T-cell (primary cell): ENCODE measurements around the gene PRKCB. TPM values are rescaled to one million over a fixed set of nuclear protein-coding genes. Genes with fewer than 3 reads are reported as not detected.

Experiments used
- ATAC-seq, 4 experiments: fragments of 200-7000 bp in 3 of 4; fragments of 150-1000 bp in 1 of 4; cut with Tn5 transposase; replicated peaks in 1 of 4; 1 replicate in 3 of 4; 2 replicates in 1 of 4; pipeline ENCODE4 v1.10.0; 2021; ENCODE audit warnings: moderate library complexity in 3 of 4, mild to moderate bottlenecking in 2 of 4, moderate number of reproducible peaks in 1 of 4
- CTCF ChIA-PET, 2 donors: fragments of 300-600 bp; sonication (Branson Sonifier 250); formaldehyde crosslinking; loops; one replicate each; lab custom pipeline; 2022; ENCODE audit warnings: antibody characterized with exemption in 2 of 2; lab: Charles Lee
- POLR2A ChIA-PET, 2 donors: fragments of 300-600 bp; sonication (Branson Sonifier 250); formaldehyde crosslinking; loops; one replicate each; lab custom pipeline; 2022; ENCODE audit warnings: antibody characterized with exemption in 2 of 2; lab: Charles Lee
- DNase-seq, 35 experiments: peaks; one replicate each; pipeline versions ENCODE4 v3.0.0 to v3.0.0-alpha.2; 2013 to 2023
- H3K27ac ChIP-seq: one replicate; pipeline ENCODE4 v1.5.1; 2013; ENCODE audit warnings: low read length
- H3K27me3 ChIP-seq, 2 experiments: replicated peaks in 1 of 2; 1 replicate in 1 of 2; 2 replicates in 1 of 2; pipeline versions ENCODE4 v1.6.1 to v1.7.0; 2013; ENCODE audit warnings: low read length in 1 of 2, mixed read lengths in 1 of 2; ENCODE audit not compliant: control insufficient read depth in 2 of 2, insufficient read depth in 2 of 2; ENCODE audit errors: extremely low read depth in 1 of 2
- H3K36me3 ChIP-seq, 2 donors: 1 replicate in 1 of 2; 2 replicates in 1 of 2; pipeline versions ENCODE4 v1.6.1 to v1.7.0; 2013; ENCODE audit warnings: low read length in 1 of 2; ENCODE audit not compliant: control insufficient read depth in 2 of 2, insufficient read depth in 1 of 2; ENCODE audit errors: extremely low read depth in 1 of 2
- H3K4me1 ChIP-seq, 2 experiments: 1 replicate in 1 of 2; 2 replicates in 1 of 2; pipeline versions ENCODE4 v1.6.1 to v1.7.0; 2013; ENCODE audit warnings: low read length in 2 of 2, mixed read lengths in 1 of 2; ENCODE audit not compliant: insufficient read depth in 2 of 2, control insufficient read depth in 1 of 2; ENCODE audit errors: extremely low read depth in 1 of 2
- H3K4me3 ChIP-seq, 2 donors: 1 replicate in 1 of 2; 2 replicates in 1 of 2; pipeline versions ENCODE4 v1.5.1 to v1.7.0; 2013; ENCODE audit warnings: mild to moderate bottlenecking in 2 of 2, low read length in 1 of 2, moderate library complexity in 1 of 2; ENCODE audit not compliant: control insufficient read depth in 1 of 2; ENCODE audit errors: extremely low read depth in 1 of 2
- H3K9me3 ChIP-seq: 2 replicates; pipeline ENCODE4 v1.7.0; 2013
- H3K27ac Mint-ChIP-seq, 2 donors: one replicate each; pipeline ENCODE4 v1.8.0; 2020 to 2021; ENCODE audit warnings: mild to moderate bottlenecking in 2 of 2, mixed read lengths in 2 of 2
- H3K27me3 Mint-ChIP-seq, 2 donors: one replicate each; pipeline ENCODE4 v1.8.0; 2021 to 2022; ENCODE audit warnings: mixed read lengths in 2 of 2
- H3K36me3 Mint-ChIP-seq: one replicate; pipeline ENCODE4 v1.8.0; 2021; ENCODE audit warnings: mixed read lengths
- H3K4me1 Mint-ChIP-seq, 3 donors: one replicate each; pipeline ENCODE4 v1.8.0; 2020 to 2022; ENCODE audit warnings: mixed read lengths in 3 of 3, mild to moderate bottlenecking in 1 of 3
- H3K4me3 Mint-ChIP-seq, 3 donors: one replicate each; pipeline ENCODE4 v1.8.0; 2020 to 2022; ENCODE audit warnings: mild to moderate bottlenecking in 3 of 3, mixed read lengths in 3 of 3, moderate library complexity in 3 of 3
- H3K9me3 Mint-ChIP-seq, 3 donors: one replicate each; pipeline ENCODE4 v1.8.0; 2020 to 2022; ENCODE audit warnings: mixed read lengths in 3 of 3
- WGBS: methylation state at CpG from one replicate; pipeline ENCODE4 v1.1.5; 2013; ENCODE audit warnings: missing lambda C conversion rate; ENCODE audit not compliant: insufficient coverage; 5-methylcytosine and 5-hydroxymethylcytosine counted together
- total RNA-seq, 35 experiments: library from RNA in 6 of 35; stranded (reverse) in 6 of 35; fragments of 120-200 nt in 1 of 35; gene quantifications; one replicate each; pipeline versions ENCODE4 v1.2.1 to v1.2.4 and lab custom pipeline; 2013 to 2026

The PRKCB gene
- 100 to 1,000 TPM in 4 of 5 donors, 10 to 100 TPM in 1; 84.7 to 114 (median 105) TPM for total RNA-seq
- total RNA-seq (2013): 118 TPM
- total RNA-seq (lab: John Stamatoyannopoulos, UW): 29.1 to 390 (median 173) reads per million in 29 experiments

GRCh38 chr16:23835390-23836077 is at the start of gene PRKCB:
TSS of gene PRKCB (plus strand) at chr16:23835983.
- H3K27me3 Mint-ChIP-seq: no peaks in the 10 kb centered on the region
- ChIA-PET POLR2A (no interaction called here), CTCF (interaction anchor here in 1 of 2 donors (0.7 to 1.0 kb wide), 2 partner anchors 32 to 35 kb away, joined by 3 to 5 read pairs; no protein-coding TSS in a partner anchor)
- WGBS: 0% methylated on average over 49 of the region's 63 CpGs
- ATAC-seq (peak; percentile 86 to 94 (median 90)), DNase-seq (peak; percentile 72 to 95 (median 85))
- H3K4me3 Mint-ChIP-seq: peak within 1 kb of the TSS; percentile 85 to 96 (median 94)
- Histone ChIP-seq H3K27me3 (no peaks in the 10 kb centered on the region), H3K9me3 (no peaks in the 10 kb centered on the region), H3K27ac (peak within 1 kb of the TSS; percentile 49), H3K4me3 (peak within 1 kb of the TSS; percentile 80 to 83), H3K4me1 (peaks cover 27 to 54% of the 10 kb centered on the region in 2 experiments), H3K36me3 (no peaks in the 10 kb centered on the region)
- peaks cover 0 to 7% (median 2%) of the 10 kb centered on the region in 3 donors for H3K9me3 Mint-ChIP-seq
- peak within 1 kb of the TSS; percentile 90 to 92 for H3K27ac Mint-ChIP-seq
- peaks cover 58 to 64% (median 62%) of the 10 kb centered on the region in 3 donors for H3K4me1 Mint-ChIP-seq
- peaks cover 3% of the 10 kb centered on the region for H3K36me3 Mint-ChIP-seq

GRCh38 chr16:23786964-23787561 is 48.7 kb upstream of the PRKCB start:
- H3K9me3 ChIP-seq: no peaks in the 10 kb centered on the region
- Mint-ChIP-seq H3K9me3 (no peaks in the 10 kb centered on the region), H3K4me3 (no peak overlapping the region), H3K27me3 (peaks cover 20 to 25% of the 10 kb centered on the region in 2 donors), H3K4me1 (no peaks in the 10 kb centered on the region), H3K27ac (no peak overlapping the region), H3K36me3 (no peaks in the 10 kb centered on the region)
- CTCF ChIA-PET: no interaction called here
- H3K4me1 ChIP-seq: no peaks in the 10 kb centered on the region
- DNase-seq (no peak), ATAC-seq (no peak)
- H3K4me3 ChIP-seq: no peak overlapping the region
- no peak overlapping the region for H3K27ac ChIP-seq
- peaks cover 0 to 2% of the 10 kb centered on the region in 2 experiments for H3K27me3 ChIP-seq
- POLR2A ChIA-PET: no interaction called here
- H3K36me3 ChIP-seq: no peaks in the 10 kb centered on the region
- 94% methylated on average over 2 of the region's 6 CpGs for WGBS

GRCh38 chr16:23788685-23789084 is 47.1 kb upstream of the PRKCB start:
- no peaks in the 10 kb centered on the region for H3K9me3 Mint-ChIP-seq
- no peaks in the 10 kb centered on the region for H3K36me3 ChIP-seq
- H3K4me1 Mint-ChIP-seq: no peaks in the 10 kb centered on the region
- no peak overlapping the region for H3K4me3 Mint-ChIP-seq
- no peaks in the 10 kb centered on the region for H3K36me3 Mint-ChIP-seq
- H3K27ac ChIP-seq: no peak overlapping the region
- H3K27ac Mint-ChIP-seq: no peak overlapping the region
- DNase-seq (no peak), ATAC-seq (no peak)
- no peak overlapping the region for H3K4me3 ChIP-seq
- H3K9me3 ChIP-seq: no peaks in the 10 kb centered on the region
- no CpG with 5 or more reads among the region's 3 CpGs for WGBS
- H3K27me3 Mint-ChIP-seq: peaks cover 8 to 16% of the 10 kb centered on the region in 2 donors
- CTCF ChIA-PET: no interaction called here
- H3K27me3 ChIP-seq: no peaks in the 10 kb centered on the region
- POLR2A ChIA-PET: no interaction called here
- no peaks in the 10 kb centered on the region for H3K4me1 ChIP-seq

GRCh38 chr16:23795378-23795777 is 40.4 kb upstream of the PRKCB start:
- Mint-ChIP-seq H3K4me3 (no peak overlapping the region), H3K9me3 (no peaks in the 10 kb centered on the region), H3K27me3 (no peaks in the 10 kb centered on the region), H3K36me3 (no peaks in the 10 kb centered on the region), H3K4me1 (no peaks in the 10 kb centered on the region), H3K27ac (no peak overlapping the region)
- ATAC-seq (no peak), DNase-seq (no peak)
- no peaks in the 10 kb centered on the region for H3K27me3 ChIP-seq
- WGBS: 100% methylated on average over 3 of the region's 6 CpGs
- H3K9me3 ChIP-seq: no peaks in the 10 kb centered on the region
- H3K27ac ChIP-seq: no peak overlapping the region
- no peaks in the 10 kb centered on the region for H3K4me1 ChIP-seq
- ChIA-PET CTCF (no interaction called here), POLR2A (no interaction called here)
- H3K4me3 ChIP-seq: no peak overlapping the region
- H3K36me3 ChIP-seq: no peaks in the 10 kb centered on the region

- peaks cover 0 to 3% of the 10 kb centered on the region in 2 experiments for H3K4me1 ChIP-seq
- no peaks in the 10 kb centered on the region for H3K27me3 Mint-ChIP-seq
- 80% methylated on average over 1 of the region's 2 CpGs for WGBS
- H3K9me3 Mint-ChIP-seq: no peaks in the 10 kb centered on the region
- no peaks in the 10 kb centered on the region for H3K27me3 ChIP-seq
- peaks cover 0 to 4% (median 0%) of the 10 kb centered on the region in 3 donors for H3K4me1 Mint-ChIP-seq
- ChIA-PET CTCF (interaction anchor here (0.6 to 1.5 kb wide), 4 partner anchors 30 to 708 kb away, joined by 3 to 7 read pairs (median 4); no protein-coding TSS in a partner anchor), POLR2A (no interaction called here)
- H3K4me3 Mint-ChIP-seq: no peak overlapping the region
- DNase-seq (no peak), ATAC-seq (no peak)
- H3K4me3 ChIP-seq: no peak overlapping the region
- H3K27ac ChIP-seq: no peak overlapping the region
- no peak overlapping the region for H3K27ac Mint-ChIP-seq
- no peaks in the 10 kb centered on the region for H3K36me3 ChIP-seq
- no peaks in the 10 kb centered on the region for H3K36me3 Mint-ChIP-seq
- H3K9me3 ChIP-seq: no peaks in the 10 kb centered on the region
These were observed 38.8 kb upstream of the PRKCB start for GRCh38 chr16:23796941-23797340.

GRCh38 chr16:23801378-23801777 is 34.4 kb upstream of the PRKCB start:
- Histone ChIP-seq H3K27ac (no peak overlapping the region), H3K4me1 (peaks cover 0 to 7% of the 10 kb centered on the region in 2 experiments), H3K27me3 (no peaks in the 10 kb centered on the region), H3K9me3 (no peaks in the 10 kb centered on the region), H3K36me3 (no peaks in the 10 kb centered on the region), H3K4me3 (no peak overlapping the region)
- Mint-ChIP-seq H3K27me3 (no peaks in the 10 kb centered on the region), H3K4me3 (no peak overlapping the region), H3K9me3 (no peaks in the 10 kb centered on the region), H3K4me1 (peaks cover 10 to 16% (median 11%) of the 10 kb centered on the region in 3 donors), H3K27ac (no peak overlapping the region), H3K36me3 (no peaks in the 10 kb centered on the region)
- ChIA-PET CTCF (interaction anchor here (0.7 to 7.8 kb wide), 8 partner anchors 58 to 703 kb away, joined by 3 to 146 read pairs (median 4); no protein-coding TSS in a partner anchor), POLR2A (no interaction called here)
- DNase-seq (peak; percentile 39 to 88 (median 72)), ATAC-seq (peak; percentile 61 to 72 (median 63))
- WGBS: 0% methylated on average over 2 of the region's 5 CpGs
